Esophagus squamous epithelium (tissue), 4 donors: ENCODE data around the gene SPAG17.

Source experiments
- CTCF ChIP-seq, 6 experiments: fragments of 450-650 bp in 4 of 6; fragments of 200-600 bp in 2 of 6; sonication (generic) in 2 of 6; IDR thresholded peaks; one replicate each; pipeline ENCODE4 v1.5.1; 2016 to 2019; ENCODE audit warnings: antibody characterized with exemption in 6 of 6, mild to moderate bottlenecking in 4 of 6, moderate library complexity in 4 of 6
- POLR2A ChIP-seq, 4 donors: fragments of 450-650 bp; IDR thresholded peaks; one replicate each; pipeline ENCODE4 v1.6.1; 2017; ENCODE audit warnings: antibody characterized with exemption in 4 of 4, mild to moderate bottlenecking in 4 of 4, moderate library complexity in 3 of 4

GRCh38 chr1:117959364-117959763 is 225.7 kb downstream of the SPAG17 start:
- TF ChIP-seq CTCF (IDR thresholded peaks at IDR 0.05) (no peak), POLR2A (IDR thresholded peaks at IDR 0.05) (no peak)
